Measurements from ENCODE around the gene MEF2B.
A peak's percentile ranks its signal among the peaks of the same experiment; 100 is the strongest.

MEF2B gene

DNA sequence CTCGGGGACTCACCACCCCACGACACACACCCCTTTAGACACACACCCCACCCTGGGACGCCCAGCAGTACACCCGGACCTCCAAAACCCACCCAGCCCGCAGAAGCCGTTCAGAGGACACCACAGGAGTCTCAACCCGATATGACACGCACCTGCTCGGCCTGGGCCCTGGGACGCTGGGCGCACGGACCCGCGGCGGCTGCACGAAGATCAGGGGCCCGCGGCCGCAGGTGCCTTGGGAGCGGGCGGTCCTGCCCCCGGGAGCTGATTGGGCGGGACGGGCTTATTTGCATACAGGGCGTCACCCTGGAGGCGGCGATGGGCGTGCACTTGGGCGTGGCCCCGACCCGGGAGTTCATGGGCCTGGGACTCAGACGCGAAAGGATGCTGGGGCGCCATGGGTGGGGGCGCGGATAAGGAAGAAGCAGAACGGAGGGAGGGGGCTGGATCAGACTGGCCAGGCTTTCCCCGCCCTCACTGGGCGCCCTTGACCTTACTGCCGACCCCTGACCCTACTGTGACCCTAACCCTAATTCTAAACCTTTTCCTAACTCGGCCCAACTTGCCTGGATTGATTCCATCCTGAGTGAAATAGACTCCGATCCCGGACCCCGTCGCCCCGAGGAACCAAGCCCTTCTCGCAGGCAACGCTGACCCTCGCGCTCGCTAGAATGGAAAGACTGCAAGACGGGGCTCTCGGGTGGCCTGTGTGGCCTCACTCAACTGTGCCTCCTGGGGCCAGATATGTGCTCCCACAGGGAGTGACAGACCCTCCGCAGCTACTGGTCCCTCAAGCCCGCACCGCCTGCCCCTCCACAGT, at the start of gene MEF2B:
MEF2B (minus strand) TSS at position 211 of the 820 bp plus-strand sequence. CDS start 19,528 bp downstream, outside the sequence.
- peak; percentile 40 for DNase-seq (ENCODE audit: low read depth)

DNA sequence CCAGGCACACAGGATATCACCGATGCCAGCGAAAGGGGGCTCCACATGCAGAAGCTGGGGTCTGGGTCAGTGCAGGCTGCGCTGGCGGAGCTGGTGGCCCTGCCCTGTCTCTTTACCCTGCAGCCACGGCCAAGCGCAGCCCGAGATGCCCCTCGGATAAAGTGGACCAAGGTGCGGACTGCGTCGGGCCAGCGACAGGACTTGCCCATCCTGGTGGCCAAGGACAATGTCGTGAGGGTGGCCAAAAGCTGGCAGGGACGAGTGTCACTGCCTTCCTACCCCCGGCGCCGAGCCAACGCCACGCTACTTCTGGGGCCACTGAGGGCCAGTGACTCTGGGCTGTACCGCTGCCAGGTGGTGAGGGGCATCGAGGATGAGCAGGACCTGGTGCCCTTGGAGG, 48.8 kb upstream of the MEF2B start:
- no peak for DNase-seq (ENCODE audit: low read depth)

DNA sequence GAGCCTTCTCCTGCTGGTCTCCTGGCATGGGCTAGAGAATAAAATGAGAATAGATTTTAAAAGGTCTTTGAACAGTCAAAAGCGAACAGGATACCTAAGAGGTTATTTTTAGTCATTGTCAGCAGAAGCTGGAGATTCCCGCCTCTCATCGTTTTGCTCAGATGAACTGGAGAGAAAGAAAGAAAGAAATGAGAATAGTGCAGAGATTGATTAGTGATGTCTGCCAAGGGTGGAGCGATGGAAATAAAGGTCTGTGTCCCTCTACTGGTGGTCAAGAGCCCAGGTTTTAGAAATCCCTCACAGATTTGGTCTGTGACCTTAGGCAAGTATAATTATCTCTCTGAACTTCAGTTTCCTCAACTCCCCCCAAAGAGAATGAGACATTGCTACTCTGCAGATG, 47.0 kb upstream of the MEF2B start:
- no peak for DNase-seq (ENCODE audit: low read depth)

DNA sequence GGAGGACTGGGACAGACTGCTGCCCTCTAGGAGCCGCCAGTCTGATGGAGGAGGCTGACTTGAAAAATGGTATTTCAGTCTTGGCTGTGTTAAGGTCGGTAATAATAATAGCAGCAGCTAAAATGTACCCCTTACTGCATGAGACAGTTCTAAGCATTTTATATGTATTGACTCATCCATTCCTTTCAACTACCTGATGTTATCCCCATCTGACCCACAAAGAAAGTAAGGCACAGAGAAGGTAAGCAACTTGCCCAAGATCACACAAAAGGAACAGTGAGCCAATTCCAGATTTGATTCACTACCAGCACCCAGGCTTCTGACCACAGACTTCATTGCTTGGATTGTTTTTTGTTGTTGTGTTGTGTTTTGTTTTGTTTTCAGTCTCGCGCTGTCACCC, 45.7 kb upstream of the MEF2B start:
- DNase-seq (ENCODE audit: low read depth): no peak

DNA sequence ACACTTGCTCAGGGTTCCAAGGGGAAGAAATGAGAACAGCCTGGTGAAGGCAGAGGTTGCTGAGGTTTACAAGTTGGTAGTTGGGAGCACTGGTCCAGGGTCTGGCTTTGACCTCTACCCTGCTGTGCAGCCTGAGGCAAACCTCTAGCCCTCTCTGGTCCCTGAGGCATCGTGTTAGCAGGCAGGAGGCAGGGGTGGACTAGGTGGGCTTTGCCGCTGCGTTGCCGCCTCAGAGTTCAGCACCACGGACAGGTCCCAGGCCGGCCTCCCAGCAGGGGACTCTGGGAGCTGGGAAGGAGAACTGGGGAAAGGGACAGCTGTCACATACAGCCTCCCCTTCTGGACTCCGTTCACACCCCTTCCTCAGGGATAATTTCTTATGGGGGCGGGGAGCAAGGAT, 44.8 kb upstream of the MEF2B start:
- peak; percentile 18 for DNase-seq (ENCODE audit: low read depth)

DNA sequence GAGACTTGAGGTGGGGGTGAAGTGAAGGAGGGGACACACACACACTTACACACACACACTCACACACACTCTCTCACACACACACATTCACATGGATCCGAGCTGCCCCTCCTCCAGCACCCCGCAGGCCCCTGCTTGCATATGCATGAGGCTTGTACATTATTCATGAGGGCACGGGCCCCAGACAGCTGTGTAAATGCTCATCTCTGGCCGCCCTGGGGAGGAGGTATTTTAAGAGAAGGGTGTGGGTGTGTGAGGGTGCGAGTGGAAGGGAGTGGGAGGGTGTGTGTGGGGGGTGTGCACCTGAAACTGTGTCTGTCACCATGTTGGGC, 44.1 kb upstream of the MEF2B start:
- no peak for DNase-seq (ENCODE audit: low read depth)

DNA sequence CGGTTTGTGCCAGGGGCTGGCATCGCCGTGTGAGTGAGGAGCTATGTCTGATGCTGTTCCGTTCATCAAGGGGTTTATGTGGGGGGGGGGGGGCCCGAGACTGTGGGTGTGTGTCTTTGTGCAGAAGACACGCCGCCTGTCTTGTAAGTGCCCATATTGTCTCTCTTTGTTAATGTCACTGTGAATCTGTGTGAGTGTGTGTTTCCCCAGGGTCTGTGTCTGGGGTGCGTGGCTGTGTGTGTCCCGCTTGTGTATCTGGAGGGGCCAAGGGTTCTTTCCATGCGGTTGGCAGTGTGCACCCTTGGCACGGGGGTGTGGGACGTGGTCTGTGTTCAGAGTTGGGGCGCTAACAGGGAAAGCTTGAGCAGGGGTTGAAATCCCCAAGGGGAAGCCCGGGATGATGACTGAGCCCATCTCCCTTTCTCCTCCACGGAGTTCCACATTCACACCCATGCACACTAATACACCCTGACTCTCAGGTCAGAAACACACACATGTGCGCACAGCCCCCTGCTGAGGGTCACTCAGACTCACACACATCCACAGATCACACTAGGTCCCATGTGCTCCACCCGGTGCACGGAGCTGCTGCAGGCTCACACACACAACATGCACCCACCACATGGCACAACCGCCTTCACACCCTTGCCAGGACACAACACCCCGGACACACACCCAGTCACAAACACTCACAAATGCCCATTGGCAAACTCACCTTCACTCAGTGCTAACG, 43.5 kb upstream of the MEF2B start:
- no peak for DNase-seq (ENCODE audit: low read depth)

DNA sequence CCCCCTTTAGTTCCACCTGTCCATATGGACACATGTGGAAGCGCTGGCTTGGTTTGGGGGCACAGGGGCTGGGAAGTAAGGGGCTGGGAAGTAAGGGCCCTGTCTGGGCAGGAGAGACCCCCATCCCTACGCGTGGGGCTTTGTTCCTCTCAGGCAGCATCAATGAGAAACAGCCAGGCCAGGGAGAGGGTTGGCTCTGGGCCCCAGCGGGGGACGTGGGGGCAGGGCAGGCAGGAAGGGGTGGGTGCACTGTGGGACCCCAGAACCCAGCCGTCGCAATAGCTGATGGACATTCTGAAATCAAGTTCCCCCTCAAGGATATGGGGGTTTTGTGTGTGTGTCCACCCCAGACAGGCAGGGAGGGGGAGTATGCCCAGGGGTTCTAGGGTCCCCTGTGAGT, 42.9 kb upstream of the MEF2B start:
- no peak for DNase-seq (ENCODE audit: low read depth)

DNA sequence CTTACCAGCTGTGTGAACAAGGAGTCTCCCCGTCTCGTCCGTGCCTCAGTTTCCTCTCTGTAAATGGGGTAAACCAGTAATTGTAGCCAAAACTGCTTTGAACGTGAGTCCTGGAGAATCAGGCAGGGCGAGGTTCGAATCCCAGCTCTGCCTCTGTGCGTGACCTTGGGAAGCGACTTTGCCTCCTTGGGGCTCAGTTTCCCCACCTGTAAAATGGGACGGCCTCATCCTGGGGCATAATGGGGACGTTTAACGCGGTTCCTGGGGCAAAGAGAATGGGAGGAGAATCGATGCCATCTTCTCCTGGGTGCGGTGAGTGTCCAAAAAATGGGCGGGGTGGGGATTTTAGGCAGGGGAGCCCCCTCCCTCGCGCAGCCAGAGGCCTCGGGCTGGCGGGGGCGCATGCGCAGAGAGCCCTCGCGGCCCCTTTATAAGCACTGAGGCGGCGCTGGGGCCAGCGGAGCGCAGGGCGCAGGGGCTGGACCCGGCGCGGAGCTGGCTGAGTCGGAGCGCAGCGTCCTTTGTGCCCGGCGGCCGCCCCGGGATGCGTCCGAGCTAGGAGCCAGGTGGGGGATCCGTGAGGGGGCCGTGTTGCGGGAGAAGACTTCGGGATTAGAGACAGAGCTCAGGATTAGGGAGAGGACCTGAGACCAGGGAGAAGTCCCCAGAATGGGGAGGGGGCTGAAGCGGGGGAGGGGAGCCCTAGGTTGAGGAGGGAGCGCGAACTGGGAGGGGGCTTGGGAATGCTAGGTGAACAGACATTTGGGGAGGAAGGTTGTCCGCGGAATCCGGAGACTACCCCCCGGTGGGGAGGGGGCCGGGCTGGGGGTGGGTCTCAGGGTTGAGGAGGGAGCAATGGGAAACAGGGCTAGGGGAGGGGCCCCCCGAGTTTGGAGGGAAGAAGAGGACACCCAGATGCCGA, 41.7 kb upstream of the MEF2B start, which contains the start of gene NCAN:
NCAN (plus strand) TSS at position 460 of the 922 bp plus-strand sequence. CDS start 4,996 bp downstream, outside the sequence.
- DNase-seq (ENCODE audit: low read depth): no peak

DNA sequence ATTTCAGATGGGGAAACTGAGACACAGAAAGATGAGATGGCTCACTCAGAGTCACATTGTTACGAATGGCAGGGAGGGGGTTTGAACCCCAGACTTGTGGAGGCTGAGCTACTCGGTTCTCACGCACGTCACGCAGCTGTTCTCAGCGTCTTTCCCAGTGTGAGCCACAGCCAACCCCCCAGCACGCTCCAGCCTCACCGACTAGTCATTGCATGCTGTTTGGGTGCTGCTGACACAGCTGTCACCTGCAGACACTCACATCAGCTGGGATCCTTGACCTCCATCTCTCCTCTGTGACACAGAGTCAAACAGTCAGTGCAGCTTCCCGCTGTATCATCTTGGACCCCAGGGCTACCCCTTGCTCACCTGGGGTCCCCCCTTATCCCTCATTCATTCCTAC, 39.3 kb upstream of the MEF2B start:
- no peak for DNase-seq (ENCODE audit: low read depth)

DNA sequence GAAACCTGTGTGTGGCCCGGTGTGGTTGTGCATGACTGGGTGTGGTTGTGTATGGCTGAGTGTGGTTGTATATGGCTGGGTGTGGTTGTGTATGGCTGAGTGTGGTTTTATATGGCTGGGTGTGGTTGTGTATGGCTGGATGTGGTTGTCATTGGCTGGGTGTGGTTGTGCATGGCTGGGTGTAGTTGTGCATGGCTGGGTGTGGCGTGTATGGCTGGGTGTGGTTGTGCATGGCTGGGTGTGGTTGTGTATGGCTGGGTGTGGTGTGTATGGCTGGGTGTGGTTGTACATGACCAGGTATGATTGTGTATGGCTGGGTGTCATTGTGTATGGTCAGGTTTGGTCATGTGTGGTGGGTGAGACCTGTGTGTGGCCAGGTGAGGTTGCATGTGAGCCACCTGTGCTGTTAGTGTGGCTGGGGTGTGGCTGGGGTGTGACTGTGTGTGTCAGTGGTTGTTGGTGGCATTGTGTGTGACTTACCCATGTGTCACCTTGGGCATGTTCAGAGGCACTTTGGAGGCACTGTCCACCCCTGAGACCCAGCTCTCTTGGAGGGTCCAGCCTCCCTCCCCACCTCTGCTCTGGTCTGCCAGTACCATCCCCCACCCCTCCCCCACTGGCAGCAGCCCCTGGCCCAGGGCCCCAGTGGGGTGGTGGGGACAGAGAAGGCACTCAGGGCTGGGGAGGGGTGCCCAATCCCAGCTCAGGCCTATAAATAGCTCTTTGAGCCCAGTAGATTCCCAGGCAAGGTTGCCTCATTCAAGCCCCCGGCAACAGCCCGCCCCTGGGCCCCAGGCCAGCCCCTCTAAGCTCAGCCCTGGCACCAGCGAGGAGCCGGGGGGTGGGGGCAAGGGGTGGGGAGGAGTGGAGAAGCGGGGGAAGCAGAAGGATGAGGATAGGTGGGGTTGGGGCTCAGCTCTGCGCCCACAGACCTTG, 37.8 kb upstream of the MEF2B start:
- no peak for DNase-seq (ENCODE audit: low read depth)

DNA sequence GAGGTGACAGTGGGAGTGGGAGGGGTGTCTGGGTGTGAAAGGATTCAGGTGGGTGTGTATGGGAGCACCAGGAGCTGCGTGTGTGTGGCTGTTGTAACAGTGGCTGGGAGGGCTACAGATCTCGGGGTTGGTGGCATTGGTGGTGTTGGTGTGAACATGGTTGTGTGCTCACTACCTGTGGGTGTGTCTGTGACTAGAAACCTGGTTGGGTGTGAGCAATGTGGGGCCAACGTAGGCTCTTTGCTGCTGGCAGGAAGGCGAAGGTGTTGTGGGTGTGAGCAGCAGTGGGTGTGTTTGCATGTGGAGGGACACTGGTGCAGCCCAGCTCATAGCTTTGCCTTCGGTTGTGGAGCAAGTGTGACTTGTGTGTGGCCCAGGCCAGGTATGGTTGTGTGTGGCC, 36.9 kb upstream of the MEF2B start:
- no peak for DNase-seq (ENCODE audit: low read depth)

DNA sequence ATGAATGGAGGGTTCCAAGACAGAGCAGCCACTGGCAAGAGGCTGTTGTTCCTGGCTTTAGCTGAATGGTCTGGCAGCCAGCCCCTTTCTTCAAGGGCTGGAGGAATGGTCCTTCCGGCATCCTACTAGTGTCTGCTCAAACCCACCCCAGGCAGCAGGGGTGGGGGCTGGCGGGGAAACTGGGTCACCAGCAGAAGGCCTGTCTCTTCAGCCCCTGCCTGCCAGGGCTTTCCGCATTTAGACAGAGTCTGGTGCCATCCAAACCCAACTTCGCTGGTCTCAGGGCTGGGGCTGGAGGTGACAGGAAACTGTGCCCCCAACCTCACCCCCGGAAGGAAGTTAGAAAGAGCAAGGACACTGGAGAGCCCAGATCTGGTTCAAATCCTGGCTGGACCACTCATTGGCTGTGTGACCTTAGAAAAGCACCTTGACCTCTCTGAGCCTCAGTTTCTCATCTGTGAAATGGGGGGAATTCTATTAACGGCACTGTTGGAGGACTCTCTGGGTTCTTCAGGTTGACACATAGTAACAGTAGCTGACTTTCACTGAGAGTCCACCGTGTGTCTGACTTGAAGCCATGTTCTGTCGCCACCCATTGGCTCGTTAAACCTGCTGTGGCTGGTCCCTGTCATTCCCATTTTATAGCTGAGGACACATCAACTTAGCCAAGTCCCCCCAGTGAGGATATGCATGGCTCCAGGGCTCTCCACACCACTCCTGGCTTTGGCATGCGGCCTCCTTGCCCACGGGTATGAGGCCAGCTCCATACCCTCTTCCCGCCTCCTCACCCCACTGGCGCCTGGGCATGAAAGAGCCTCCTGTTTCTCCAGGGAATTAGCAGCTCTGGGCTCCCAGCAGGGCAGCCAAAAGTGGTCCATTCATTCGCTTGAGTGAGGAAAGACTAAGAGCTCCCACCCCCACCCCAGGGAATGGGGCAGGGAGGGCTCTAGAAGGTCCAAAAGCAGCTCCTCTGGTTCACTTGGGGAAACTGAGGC, 35.6 kb upstream of the MEF2B start:
- no peak for DNase-seq (ENCODE audit: low read depth)

DNA sequence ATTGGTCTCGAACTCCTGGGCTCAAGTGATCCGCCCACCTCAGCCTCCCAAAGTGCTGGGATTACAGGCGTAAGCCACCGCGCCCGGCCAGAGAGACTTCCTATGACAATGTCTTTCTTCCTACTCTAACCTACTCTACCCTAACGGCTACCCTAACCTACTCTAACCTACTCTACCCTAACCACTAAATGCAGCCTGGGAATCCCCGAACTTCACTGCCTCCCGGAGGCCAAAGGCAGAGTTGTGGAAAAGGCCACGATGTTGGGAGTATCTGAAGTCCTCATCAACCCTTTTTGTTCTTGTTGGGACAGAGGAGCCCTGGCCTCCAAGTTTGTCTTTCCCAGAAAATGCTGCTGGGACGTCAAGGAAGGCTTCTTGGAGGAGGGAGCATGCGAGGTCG, 34.1 kb upstream of the MEF2B start:
- no peak for DNase-seq (ENCODE audit: low read depth)

DNA sequence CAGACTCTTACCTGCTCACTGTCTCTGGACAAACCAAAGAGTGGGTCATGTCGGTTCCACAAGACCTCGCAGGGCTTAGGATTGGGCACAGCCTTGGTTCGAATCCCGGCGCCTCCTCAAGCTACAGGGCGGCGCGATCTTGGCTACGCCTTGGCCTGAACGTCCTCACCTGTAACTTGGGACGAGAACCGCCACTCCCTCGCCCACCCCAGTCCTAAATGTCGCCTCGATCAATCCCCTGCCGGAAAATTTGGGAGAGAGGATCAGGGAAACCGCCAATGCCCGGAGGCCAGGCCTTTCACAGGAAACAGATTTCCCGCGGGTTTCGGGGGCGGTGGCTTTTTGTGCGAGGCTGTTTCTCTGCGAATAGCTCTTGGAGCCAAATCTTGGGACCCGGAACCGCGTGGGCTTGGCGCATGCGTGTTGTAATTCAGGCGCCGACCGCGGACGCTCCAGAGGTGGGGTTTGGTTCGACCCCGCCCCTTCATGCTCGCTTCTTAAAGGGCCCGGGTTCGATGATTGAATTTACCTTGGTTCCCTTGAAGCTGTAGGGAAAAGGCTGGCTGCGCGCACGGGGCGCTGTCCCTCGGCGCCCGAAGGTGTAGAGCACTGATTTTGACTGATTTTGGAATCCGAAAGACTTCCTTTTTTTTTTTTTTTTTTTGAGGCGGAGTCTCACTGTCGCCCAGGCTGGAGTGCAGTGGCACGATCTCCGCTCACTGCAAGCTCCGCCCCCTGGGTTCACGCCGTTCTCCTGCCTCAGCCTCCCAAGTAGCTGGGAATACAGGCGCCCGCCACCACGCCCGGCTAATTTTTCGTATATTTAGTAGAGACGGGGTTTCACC, 33.2 kb upstream of the MEF2B start, which contains the start of gene NR2C2AP:
NR2C2AP (minus strand) TSS at position 403 of the 845 bp plus-strand sequence; CDS start at position 49, 354 bp downstream.
- peak; percentile 85 for DNase-seq (ENCODE audit: low read depth)

DNA sequence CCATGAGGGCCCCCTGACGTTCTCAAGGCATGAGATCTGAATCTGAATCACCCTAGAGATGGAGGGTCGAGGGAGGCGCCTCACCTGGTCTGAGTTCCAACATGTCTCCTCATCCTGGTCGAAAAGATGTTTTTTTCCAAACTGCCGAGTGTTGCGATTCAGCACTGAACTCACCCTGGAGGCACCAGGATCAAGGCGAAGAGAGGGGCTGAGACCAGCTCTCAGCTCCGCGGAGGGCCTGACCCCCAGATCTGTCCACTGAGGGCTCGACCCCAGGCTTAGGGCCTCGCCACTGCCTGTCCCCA, 32.6 kb upstream of the MEF2B start:
- no peak for DNase-seq (ENCODE audit: low read depth)

DNA sequence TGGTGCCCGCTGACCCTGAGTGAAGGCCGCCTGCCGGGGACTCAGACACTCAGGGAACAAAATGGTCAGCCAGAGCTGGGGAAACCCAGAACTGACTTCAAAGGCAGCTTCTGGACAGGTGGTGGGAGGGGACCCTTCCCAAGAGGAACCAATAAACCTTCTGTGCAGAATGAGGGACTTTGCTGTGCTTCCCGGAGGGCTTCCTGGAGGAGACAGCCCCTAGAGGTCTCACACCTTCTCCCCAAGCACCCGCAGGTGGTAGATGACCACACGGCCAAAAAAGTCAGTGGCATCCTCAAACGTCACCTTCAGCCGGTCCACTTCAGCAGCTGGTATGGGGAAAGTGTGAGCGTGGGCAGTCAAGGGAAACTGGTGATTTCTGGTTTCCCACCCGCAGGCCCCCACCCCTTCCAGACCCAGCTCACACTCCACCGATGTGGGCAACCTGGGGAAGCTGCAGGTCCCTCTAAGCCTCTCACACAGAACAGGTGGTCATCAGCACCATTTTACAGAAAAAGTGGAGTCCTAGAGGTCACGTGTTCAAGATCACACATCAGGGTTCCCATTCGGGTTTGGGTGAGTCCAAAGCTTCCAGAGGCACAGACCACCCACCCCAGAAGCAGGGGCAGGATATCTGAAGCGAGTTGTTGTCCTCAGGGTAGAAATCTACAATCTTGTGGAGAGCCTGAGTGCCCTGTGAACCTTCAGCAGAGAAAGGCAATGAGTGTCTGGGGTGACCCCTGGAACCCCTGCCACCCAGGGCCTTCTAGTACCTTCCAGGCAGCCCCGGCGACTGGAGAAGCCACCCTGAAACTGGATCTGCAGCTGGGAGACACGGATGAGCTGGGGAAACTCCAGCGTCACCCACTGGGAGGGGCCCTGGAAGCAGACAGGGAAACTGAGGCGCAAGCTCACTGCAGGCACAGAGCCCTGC, 31.9 kb upstream of the MEF2B start:
- no peak for DNase-seq (ENCODE audit: low read depth)

DNA sequence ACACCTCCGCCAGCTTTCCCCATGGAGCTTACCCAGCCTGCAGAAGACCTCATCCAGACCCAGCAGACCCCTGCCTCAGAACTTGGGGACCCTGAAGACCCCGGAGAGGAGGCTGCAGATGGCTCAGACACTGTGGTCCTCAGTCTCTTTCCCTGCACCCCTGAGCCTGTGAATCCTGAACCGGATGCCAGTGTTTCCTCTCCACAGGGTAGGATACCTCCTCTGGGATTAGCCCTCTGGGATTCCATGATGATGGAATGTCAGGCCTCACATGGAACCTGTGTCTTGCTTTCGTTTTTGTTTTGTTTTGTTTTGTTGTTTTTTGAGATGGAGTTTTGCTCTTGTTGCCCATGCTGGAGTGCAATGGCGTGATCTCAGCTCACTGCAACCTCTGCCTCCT, 23.9 kb upstream of the MEF2B start:
- DNase-seq (ENCODE audit: low read depth): no peak

Measured in fibroblast of gingiva (primary cell).